DMS153 (cell line): ENCODE results near the gene THAP3.
A peak's percentile ranks its signal among the peaks of the same experiment; 100 is the strongest.

ENCODE experiments used
- DNase-seq: peaks from one replicate; lab custom pipeline; 2025; lab: John Stamatoyannopoulos, UW

The THAP3 gene, protein sequence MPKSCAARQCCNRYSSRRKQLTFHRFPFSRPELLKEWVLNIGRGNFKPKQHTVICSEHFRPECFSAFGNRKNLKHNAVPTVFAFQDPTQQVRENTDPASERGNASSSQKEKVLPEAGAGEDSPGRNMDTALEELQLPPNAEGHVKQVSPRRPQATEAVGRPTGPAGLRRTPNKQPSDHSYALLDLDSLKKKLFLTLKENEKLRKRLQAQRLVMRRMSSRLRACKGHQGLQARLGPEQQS

DNA sequence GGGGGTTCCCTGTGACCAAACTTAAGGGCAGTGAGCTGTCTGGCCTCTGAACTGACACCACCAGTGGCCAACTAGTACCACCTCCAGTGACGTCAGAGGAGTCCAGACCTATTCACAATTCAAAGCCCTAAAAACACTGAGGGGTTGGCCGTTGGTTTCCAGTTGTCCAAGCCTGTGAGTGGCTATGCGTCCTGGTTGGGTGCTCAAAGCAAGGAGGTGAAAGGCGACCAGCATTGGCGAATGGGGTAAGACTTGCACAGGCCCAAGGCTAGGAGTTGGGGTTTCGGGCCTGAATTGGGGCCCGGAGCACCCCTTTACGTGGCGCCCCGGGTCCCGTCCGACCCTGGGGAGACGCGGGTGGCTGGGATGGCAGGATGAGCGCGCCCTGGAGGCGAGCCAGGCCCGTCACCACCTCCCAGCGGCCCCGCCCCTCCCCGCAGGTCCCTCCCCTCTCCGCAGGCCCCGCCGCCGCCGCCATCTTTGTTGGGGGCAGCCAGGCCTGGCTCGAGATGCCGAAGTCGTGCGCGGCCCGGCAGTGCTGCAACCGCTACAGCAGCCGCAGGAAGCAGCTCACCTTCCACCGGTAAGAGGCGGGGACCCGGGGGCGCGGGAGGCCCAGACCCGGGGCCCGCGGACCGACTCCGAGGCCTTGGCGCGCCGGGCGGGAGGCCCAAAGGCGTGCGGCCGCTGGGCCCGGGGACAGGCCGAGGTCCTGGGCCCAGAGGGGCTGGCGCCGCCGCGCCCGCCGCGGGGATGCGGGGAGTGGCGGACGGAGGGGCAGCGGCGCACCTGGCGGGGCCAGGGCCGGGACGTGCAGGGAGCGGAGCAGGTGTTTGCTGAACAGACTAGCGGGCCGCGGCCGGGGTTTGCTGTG, at the start of gene THAP3:
THAP3 (plus strand) TSS at position 159 of the 874 bp plus-strand sequence; CDS start at position 510, 351 bp downstream.
- DNase-seq, result peak; percentile 51

DNA sequence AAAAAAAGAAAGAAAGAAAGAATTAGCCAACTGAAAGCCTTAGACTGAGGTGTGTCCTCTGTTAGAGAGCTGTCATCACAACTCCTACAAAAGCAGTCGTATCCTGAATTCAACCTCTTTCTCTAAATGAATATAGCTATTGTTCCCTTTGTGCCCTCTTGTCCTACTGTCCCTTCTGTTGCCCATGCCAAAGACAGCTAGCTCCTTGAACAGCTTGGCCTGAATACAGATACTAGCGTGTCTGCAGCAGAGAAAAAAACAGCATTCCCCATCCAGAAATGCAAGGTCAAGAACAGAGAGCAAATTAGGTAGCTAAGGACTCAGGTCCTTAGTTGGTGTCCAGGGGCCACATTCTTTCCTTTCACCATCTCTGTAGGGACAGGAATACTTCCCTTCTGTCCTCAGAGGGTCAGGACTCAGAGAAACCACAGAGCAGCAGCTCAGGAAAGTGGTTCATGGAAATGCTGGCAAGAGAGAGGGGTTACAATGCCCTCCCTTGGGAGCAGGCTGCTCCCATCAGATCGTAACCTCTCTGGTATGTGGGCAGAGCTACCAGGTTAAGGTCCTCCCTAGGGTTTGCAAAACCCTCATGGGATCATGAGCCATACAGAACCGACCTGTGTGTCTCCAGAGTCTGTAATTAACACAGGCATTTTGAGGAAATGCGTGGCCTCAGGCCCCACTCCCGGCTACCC, 46.7 kb upstream of the THAP3 start:
- DNase-seq, result no peak

DNA sequence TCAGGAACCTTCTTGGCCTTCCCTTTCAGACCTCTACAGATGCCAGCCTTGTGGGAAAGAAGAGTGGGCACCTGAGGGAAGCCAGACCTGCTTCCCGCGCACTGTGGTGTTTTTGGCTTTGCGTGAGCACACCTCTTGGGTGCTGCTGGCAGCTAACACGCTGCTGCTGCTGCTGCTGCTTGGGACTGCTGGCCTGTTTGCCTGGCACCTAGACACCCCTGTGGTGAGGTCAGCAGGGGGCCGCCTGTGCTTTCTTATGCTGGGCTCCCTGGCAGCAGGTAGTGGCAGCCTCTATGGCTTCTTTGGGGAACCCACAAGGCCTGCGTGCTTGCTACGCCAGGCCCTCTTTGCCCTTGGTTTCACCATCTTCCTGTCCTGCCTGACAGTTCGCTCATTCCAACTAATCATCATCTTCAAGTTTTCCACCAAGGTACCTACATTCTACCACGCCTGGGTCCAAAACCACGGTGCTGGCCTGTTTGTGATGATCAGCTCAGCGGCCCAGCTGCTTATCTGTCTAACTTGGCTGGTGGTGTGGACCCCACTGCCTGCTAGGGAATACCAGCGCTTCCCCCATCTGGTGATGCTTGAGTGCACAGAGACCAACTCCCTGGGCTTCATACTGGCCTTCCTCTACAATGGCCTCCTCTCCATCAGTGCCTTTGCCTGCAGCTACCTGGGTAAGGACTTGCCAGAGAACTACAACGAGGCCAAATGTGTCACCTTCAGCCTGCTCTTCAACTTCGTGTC, 45.9 kb upstream of the THAP3 start:
- no peak for DNase-seq

DNA sequence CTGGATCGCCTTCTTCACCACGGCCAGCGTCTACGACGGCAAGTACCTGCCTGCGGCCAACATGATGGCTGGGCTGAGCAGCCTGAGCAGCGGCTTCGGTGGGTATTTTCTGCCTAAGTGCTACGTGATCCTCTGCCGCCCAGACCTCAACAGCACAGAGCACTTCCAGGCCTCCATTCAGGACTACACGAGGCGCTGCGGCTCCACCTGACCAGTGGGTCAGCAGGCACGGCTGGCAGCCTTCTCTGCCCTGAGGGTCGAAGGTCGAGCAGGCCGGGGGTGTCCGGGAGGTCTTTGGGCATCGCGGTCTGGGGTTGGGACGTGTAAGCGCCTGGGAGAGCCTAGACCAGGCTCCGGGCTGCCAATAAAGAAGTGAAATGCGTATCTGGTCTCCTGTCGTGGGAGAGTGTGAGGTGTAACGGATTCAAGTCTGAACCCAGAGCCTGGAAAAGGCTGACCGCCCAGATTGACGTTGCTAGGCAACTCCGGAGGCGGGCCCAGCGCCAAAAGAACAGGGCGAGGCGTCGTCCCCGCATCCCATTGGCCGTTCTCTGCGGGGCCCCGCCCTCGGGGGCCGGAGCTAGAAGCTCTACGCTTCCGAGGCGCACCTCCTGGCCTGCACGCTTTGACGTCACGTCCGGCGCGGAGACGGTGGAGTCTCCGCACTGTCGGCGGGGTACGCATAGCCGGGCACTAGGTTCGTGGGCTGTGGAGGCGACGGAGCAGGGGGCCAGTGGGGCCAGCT, 45.1 kb upstream of the THAP3 start, which contains the start of gene ZBTB48:
ZBTB48 (plus strand) TSS at position 621 of the 745 bp plus-strand sequence. CDS start 616 bp downstream, outside the sequence.
- DNase-seq, result peak; percentile 96

DNA sequence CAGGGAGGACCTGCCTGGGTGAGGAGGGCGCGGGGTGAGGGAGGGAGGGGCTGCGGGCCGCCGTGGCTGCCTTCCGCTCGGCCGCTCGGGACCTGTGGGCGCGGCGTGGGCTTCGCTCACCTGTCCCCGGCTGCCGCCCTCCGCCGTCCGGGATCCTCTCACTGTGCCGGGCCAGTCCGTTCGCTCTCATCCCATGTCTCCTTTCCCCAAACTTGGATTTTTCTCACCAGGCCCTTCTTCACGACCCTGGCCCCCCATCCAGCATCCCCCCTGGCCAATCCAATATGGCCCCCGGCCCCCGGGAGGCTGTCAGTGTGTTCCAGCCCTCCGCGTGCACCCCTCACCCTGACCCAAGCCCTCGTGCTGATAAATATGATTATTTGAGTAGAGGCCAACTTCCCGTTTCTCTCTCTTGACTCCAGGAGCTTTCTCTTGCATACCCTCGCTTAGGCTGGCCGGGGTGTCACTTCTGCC, 44.5 kb upstream of the THAP3 start:
- DNase-seq, result no peak

DNA sequence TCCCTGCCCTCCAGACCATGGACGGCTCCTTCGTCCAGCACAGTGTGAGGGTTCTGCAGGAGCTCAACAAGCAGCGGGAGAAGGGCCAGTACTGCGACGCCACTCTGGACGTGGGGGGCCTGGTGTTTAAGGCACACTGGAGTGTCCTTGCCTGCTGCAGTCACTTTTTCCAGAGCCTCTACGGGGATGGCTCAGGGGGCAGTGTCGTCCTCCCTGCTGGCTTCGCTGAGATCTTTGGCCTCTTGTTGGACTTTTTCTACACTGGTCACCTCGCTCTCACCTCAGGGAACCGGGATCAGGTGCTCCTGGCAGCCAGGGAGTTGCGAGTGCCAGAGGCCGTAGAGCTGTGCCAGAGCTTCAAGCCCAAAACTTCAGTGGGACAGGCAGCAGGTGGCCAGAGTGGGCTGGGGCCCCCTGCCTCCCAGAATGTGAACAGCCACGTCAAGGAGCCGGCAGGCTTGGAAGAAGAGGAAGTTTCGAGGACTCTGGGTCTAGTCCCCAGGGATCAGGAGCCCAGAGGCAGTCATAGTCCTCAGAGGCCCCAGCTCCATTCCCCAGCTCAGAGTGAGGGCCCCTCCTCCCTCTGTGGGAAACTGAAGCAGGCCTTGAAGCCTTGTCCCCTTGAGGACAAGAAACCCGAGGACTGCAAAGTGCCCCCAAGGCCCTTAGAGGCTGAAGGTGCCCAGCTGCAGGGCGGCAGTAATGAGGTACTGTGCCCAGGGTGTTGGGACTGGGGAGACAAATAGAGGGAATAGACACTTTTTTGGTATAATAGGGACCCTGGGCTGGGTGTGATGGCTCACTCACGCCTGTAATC, 43.9 kb upstream of the THAP3 start:
- no peak for DNase-seq

DNA sequence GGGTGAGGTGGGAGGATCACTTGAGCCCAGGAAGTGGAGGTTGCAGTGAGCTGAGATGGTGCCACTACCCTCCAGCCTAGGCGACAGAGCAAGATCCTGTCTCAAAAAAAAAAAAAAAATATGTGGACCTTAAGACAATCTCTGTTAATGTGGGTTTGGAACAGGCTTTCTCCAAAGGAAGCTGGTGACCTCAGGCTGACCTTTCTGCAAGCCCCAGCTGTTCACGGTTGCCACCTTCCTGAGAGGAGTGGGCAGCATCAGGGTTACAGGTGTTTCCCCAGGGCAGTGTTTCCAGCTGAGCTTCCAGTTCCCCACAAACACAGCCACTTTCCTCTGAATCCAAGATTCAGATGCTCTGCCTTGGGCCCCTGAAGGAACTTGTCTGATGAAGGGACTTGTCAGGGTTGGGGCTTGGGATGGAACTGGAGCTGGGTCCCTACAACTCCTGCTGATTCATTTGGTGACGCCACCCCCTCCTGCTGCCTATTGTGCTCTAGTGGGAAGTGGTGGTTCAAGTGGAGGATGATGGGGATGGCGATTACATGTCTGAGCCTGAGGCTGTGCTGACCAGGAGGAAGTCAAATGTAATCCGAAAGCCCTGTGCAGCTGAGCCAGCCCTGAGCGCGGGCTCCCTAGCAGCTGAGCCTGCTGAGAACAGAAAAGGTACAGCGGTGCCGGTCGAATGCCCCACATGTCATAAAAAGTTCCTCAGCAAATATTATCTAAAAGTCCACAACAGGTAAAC, 42.9 kb upstream of the THAP3 start:
- peak; percentile 46 for DNase-seq

DNA sequence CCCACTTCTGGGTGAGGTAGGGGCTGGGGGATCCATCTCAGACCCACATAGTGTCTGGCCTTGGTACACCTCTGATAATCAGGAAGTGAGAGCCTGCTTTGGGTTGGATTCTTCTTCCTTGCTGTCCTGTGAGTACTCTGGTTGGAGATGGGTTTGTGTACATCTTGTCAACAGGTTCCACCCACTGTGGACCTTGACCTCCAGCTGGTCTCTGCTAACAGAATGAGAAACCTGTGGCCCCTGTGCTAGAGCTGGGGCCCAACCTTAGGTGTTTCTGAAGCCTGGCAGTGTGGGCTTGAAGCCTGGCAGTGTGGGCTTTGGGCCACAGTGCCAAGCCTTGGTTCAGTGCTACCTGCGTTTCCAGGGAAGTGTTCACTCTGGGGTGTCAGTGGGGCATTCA, 42.3 kb upstream of the THAP3 start:
- no peak for DNase-seq

DNA sequence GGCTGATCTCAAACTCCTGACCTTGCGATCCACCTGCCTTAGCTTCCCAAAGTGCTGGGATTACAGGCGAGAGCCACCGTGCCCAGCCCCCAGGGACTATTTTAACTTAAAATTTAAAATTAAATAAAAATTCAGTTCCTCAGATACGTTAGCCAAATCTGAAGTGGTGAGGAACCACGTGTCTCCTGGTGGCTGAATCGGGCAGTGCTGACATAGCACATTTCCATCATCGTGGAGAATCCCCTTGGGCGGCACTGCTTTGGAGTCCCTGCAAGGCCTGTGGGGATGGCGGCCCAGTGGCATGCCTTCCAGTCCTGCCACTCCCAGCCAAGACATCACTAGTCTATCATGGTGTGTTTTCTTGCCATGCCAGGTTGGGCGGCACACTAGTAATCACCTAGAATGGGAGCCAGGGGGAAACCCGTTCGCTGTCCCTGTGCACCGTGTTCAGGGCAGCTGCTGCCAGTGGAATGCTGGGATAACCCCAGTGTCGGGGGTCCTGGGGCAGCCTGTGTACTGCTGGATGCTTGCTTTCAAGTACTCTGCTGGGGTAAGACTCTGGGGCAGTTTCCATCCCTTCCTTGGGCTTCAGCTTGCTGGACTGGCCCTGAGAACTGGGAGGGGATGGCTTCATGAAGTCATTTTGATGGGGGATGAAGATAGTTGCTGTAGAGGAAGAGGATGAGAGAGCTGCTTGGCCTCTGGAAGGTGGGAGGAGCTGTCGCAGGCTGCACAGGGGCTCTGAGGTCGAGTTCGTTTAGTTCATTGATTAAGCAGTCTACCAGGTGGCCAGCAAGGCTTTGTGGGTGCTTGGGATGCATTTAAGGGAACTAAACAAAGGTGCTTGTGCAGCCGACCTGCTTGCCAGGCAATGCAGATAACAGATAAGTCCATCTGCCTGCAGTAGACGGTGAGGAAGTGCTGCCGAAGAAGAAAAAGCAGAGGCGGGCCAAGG, 40.3 kb upstream of the THAP3 start:
- no peak for DNase-seq

DNA sequence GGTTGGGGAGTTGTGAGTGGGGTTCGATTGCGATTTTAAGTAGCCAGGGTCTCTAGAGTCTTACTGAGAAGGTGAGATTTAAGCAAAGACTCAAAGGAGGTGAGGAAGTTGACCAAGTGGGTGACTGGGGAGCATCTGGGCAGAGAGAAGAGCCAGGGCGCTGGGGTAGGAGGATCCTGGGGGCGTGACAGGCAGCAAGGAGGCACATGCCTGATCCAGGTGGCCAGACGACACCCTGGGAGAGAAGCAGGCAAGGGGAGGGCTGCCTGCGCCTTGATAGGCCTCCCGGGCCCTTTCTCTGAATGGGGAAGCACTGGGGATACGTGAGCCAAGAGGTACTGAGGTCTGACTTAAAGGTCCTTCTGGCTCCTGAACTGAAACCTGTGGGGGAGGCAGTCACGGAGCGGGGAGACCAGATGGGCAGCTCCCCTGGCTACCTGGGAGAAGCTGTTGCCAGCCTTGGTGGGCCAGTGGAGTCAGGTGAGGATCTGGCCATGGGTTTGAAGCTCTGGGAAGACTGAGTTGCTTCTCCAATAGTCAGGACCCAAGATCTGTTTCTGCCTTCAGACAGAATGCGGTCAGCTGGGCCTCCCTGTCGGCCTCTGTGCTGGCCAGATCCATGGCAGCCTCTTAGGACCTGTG, 39.5 kb upstream of the THAP3 start:
- DNase-seq, result no peak

DNA sequence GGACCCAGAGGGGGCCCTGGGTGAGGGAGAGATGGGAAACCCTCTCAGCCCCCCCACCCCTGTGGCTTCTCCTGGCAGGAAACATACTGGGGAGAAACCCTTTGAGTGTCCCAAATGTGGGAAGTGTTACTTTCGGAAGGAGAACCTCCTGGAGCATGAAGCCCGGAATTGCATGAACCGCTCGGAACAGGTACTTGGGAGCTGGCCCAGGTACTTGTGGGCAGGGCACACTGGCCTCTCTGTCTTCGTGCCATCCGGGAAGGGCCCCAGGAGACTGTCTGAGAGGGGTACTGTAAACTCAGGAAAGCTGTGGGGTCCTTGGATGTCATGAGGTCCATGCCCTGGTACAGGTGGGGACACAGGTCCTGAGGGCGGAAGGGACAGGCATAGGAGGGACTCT, 38.8 kb upstream of the THAP3 start:
- DNase-seq, result no peak

DNA sequence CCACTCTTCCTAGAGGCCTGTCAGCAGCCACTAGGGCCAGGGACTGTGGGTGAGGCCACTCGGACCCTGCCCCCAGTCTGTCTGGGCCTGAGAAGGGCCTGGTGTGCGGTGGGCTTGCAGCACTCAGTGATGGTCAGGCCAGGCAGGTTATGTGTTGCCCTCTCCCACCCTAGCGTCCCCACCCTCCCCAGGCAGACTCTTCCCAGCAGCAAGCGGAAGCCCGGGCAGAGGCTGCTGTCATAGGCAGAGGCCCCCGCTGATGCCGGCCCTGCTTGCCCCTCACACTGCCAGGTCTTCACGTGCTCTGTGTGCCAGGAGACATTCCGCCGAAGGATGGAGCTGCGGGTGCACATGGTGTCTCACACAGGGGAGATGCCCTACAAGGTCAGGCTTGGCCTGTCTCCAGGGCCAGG, 38.3 kb upstream of the THAP3 start:
- DNase-seq, result no peak

DNA sequence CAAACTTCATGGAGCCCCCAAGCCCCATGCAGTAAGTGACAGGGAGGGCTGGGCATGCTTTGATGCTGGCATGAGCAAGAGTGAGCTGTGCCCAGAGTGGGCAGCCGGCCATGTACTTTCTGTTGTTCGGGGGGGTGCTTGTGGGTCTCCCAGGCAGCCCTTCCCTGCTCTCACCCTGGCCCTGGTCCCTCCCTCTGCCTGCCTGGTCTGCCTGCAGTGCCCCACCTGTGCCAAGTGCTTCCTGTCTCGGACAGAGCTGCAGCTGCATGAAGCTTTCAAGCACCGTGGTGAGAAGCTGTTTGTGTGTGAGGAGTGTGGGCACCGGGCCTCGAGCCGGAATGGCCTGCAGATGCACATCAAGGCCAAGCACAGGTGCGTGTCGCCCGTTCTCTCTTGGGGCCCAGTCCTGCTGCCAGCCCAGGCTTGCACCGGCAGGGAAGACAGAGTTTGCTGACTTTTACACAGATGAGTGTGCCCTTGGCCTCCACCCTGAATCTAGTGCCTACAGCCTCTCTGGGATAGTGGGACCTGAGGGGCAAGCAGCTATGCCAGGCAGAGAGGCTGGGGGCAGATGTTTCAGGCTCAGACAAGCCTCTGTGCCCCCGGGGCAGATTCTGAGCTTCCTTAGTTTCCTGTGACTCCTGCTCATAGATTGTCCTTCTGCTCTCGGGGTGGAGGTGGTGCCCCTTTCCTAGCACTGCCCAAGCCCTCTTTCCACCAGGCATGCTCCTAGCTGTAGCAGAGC, 37.2 kb upstream of the THAP3 start:
- DNase-seq, result no peak

DNA sequence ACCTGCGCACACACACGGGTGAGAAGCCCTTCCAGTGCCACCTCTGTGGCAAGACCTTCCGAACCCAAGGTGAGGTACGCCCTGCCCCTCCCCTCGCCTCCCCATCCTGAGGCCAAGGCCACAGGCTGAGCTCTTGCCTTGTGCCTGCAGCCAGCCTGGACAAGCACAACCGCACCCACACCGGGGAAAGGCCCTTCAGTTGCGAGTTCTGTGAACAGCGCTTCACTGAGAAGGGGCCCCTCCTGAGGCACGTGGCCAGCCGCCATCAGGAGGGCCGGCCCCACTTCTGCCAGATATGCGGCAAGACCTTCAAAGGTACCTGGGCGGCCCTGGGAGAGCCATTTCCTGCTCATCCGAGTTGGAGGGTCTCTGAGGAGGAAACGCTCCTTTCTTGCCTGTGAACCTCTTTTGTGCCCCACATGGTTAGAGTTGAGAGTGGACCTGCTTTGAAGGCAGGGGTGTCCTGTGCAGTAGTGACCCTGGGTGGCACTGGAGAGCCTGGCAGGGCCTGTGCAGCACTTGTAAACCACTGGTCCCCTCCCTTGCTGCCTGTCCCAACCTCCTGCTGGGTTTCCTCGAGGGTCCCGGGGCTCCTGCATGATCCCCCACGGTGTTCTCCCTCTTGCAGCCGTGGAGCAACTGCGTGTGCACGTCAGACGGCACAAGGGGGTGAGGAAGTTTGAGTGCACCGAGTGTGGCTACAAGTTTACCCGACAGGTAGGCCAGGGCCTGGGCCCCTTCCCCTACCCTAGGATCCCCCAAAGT, 36.4 kb upstream of the THAP3 start:
- no peak for DNase-seq

DNA sequence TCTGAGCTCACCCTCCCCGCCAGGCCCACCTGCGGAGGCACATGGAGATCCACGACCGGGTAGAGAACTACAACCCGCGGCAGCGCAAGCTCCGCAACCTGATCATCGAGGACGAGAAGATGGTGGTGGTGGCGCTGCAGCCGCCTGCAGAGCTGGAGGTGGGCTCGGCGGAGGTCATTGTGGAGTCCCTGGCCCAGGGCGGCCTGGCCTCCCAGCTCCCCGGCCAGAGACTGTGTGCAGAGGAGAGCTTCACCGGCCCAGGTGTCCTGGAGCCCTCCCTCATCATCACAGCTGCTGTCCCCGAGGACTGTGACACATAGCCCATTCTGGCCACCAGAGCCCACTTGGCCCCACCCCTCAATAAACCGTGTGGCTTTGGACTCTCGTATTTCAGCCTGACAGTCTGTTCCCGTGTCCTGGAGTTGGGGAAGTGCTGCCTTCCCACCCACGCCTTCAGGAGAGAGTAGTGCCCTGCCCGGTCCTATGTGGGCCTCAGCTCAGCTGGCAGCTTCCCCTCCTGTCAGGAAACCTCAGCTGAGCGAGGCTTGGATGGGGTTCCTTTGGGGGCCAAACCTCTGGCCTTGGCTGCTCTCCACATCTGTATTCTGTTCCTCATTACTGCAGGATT, 35.7 kb upstream of the THAP3 start:
- no peak for DNase-seq

DNA sequence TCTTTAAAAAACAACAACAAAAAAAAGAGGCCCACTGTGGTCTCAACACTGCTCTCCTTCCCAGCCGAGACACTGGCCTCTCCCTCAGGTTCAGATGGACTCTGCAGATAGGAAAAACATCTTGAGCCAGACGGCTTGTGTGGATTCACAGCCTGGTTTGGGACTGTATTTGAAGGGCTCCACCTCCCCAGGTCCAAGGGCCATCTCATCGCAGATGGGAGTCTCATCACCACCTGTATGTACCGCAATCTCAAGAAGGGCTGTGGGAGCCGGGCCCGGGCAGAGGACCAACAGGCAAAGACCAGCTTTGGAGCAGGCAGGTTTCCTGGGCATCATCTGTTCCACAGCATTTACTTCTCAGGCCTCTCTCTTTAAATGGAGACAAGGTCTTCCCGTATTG, 34.6 kb upstream of the THAP3 start:
- no peak for DNase-seq
